ENCODE measurements around the gene DCAF8L2. TPM values are rescaled to one million over a fixed set of nuclear protein-coding genes. Genes with fewer than 3 reads are reported as not detected.
A peak's percentile ranks its signal among the peaks of the same experiment; 100 is the strongest.
"Not testable (repeated sequence)": the region's sequence is repeated elsewhere in the genome, so short reads cannot be mapped to it uniquely, and the experiment has no call there.

The DCAF8L2 gene
- total RNA-seq (2014; rRNA removed; shearing (Covaris generic)) (not detected in 2 replicates), polyA plus RNA-seq (2016; fragmentation: Nextera tagmentation; extraction: Ambion mirVana) (not detected in 2 replicates)

DNA sequence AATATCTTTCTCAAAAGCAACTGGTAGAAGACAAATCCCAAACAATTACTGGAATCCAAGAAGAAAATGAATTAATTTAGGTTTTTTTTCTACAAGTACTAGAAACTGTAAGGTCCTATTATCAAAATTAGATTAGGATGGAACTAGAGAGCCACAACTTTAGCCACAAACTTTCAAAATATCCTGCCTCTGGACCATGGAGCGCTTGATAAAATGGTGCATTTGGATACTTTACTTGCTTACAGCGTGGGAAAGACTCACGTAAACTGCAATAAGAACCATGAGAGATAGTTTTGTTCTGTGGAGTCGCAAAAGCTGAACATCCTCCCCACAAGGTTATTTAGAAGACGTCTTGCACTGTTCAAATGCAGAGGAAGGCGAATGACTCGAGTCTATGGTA lies at the start of gene DCAF8L2:
Gene DCAF8L2 (plus strand): TSS at position 301 of the 400 bp plus-strand sequence. CDS start 156,552 bp downstream, outside the sequence.
- TF ChIP-seq EZH2 (IDR thresholded peaks at IDR 0.05; ENCODE audit: insufficient read depth, poor library complexity, severe bottlenecking) (no peak), EZH2phosphoT487 (IDR thresholded peaks at IDR 0.05; ENCODE audit: insufficient read depth, low read depth) (no peak)
- no peak for DNase-seq
- Histone ChIP-seq H3K36me3 (ENCODE audit: low read depth) (no peaks in the 10 kb centered on the region), H4K20me1 (ENCODE audit: insufficient read depth) (no peaks in the 10 kb centered on the region), H3K79me2 (ENCODE audit: insufficient read depth) (no peaks in the 10 kb centered on the region), H3K27me3 (replicated peaks; ENCODE audit: insufficient read depth) (no peaks in the 10 kb centered on the region), H3K9me2 (ENCODE audit: insufficient read depth) (no peaks in the 10 kb centered on the region), H3K4me2 (ENCODE audit: unreplicated experiment) (no peak within 1 kb of the TSS), H2AFZ (no peak within 1 kb of the TSS), H3K9ac (no peak within 1 kb of the TSS), H3K27ac (no peak within 1 kb of the TSS), H3F3A (ENCODE audit: insufficient read depth) (no peaks in the 10 kb centered on the region), H3K4me1 (ENCODE audit: insufficient read depth) (no peaks in the 10 kb centered on the region), H3K4me3 (no peak within 1 kb of the TSS), H3K9me3 (ENCODE audit: low read depth) (no peaks in the 10 kb centered on the region)
- 35 to 53% methylated on average over 7 of the region's 7 CpGs for WGBS, 2 experiments (ENCODE audit: low coverage in 1 of 2, low lambda C conversion rate in 2 of 2, missing lambda C conversion rate in 2 of 2)
- in situ Hi-C loops (cut with MboI): no loop called here

DNA sequence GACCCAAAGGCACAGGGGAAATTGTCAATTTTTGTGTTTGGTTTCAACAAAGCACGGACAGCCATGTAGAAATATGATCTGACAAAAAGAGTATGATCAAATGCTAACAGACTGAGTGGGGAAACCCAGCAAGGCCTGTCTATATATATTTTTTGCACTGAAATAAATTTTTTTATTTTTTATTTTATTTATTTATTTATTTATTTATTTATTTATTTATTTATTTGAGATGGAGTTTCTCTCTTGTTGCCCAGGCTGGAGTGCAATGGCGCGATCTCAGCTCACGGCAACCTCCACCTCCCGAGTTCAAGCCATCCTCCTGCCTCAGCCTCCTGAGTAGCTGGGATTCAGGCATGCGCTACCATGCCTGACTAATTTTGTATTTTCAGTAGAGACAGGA lies 49.0 kb upstream of the DCAF8L2 start:
- H3K27ac ChIP-seq; DNase-seq; H4K20me1 ChIP-seq (ENCODE audit: insufficient read depth); H3K4me2 ChIP-seq (ENCODE audit: unreplicated experiment); H3F3A ChIP-seq (ENCODE audit: insufficient read depth); H3K36me3 ChIP-seq (ENCODE audit: low read depth); in situ Hi-C loops (cut with MboI); H3K4me3 ChIP-seq; H3K27me3 ChIP-seq (replicated peaks; ENCODE audit: insufficient read depth); H3K79me2 ChIP-seq (ENCODE audit: insufficient read depth); H2AFZ ChIP-seq; H3K9me2 ChIP-seq (ENCODE audit: insufficient read depth); H3K4me1 ChIP-seq (ENCODE audit: insufficient read depth); H3K9ac ChIP-seq; H3K9me3 ChIP-seq (ENCODE audit: low read depth): not testable (repeated sequence)
- WGBS, 2 experiments (ENCODE audit: low coverage in 1 of 2, low lambda C conversion rate in 2 of 2, missing lambda C conversion rate in 2 of 2): 40 to 71% methylated on average over 1 to 6 of the region's 6 CpGs

- no peak overlapping the region for H3K27ac ChIP-seq
- H3K36me3 ChIP-seq (ENCODE audit: low read depth): no peaks in the 10 kb centered on the region
- no peaks in the 10 kb centered on the region for H4K20me1 ChIP-seq (ENCODE audit: insufficient read depth)
- no peaks in the 10 kb centered on the region for H3F3A ChIP-seq (ENCODE audit: insufficient read depth)
- no peak for DNase-seq
- no peaks in the 10 kb centered on the region for H3K4me1 ChIP-seq (ENCODE audit: insufficient read depth)
- no peak overlapping the region for H3K4me3 ChIP-seq
- TF ChIP-seq EZH2phosphoT487 (IDR thresholded peaks at IDR 0.05; ENCODE audit: insufficient read depth, low read depth): no peak
- no peak for TF ChIP-seq EZH2 (IDR thresholded peaks at IDR 0.05; ENCODE audit: insufficient read depth, poor library complexity, severe bottlenecking)
- no peak overlapping the region for H3K4me2 ChIP-seq (ENCODE audit: unreplicated experiment)
- no peak overlapping the region for H2AFZ ChIP-seq
- H3K79me2 ChIP-seq (ENCODE audit: insufficient read depth): no peaks in the 10 kb centered on the region
- WGBS, 2 experiments (ENCODE audit: low coverage in 1 of 2, low lambda C conversion rate in 2 of 2, missing lambda C conversion rate in 2 of 2): 15 to 36% methylated on average over 4 of the region's 4 CpGs
- H3K27me3 ChIP-seq (replicated peaks; ENCODE audit: insufficient read depth): no peaks in the 10 kb centered on the region
- H3K9me2 ChIP-seq (ENCODE audit: insufficient read depth): no peaks in the 10 kb centered on the region
- H3K9ac ChIP-seq: no peak overlapping the region
- in situ Hi-C loops (cut with MboI): no loop called here
- H3K9me3 ChIP-seq (ENCODE audit: low read depth): no peaks in the 10 kb centered on the region
Observed at GRCh38 chrX:27548624-27549023, 41.5 kb upstream of the DCAF8L2 start.

GRCh38 chrX:27549688-27550087 lies 40.5 kb upstream of the DCAF8L2 start:
- 12 to 21% methylated on average over 1 of the region's 1 CpG for whole genome bisulfite sequencing, 2 experiments (ENCODE audit: low coverage in 1 of 2, low lambda C conversion rate in 2 of 2, missing lambda C conversion rate in 2 of 2)
- H2AFZ ChIP-seq: no peak overlapping the region
- H3K9ac ChIP-seq: no peak overlapping the region
- H3K4me3 ChIP-seq: no peak overlapping the region
- H3K27ac ChIP-seq: no peak overlapping the region
- no peaks in the 10 kb centered on the region for H3K4me1 ChIP-seq (ENCODE audit: insufficient read depth)
- no peaks in the 10 kb centered on the region for H3K27me3 ChIP-seq (replicated peaks; ENCODE audit: insufficient read depth)
- TF ChIP-seq EZH2 (IDR thresholded peaks at IDR 0.05; ENCODE audit: insufficient read depth, poor library complexity, severe bottlenecking): no peak
- no peak for TF ChIP-seq EZH2phosphoT487 (IDR thresholded peaks at IDR 0.05; ENCODE audit: insufficient read depth, low read depth)
- no peak overlapping the region for H3K4me2 ChIP-seq (ENCODE audit: unreplicated experiment)
- no peaks in the 10 kb centered on the region for H3K79me2 ChIP-seq (ENCODE audit: insufficient read depth)
- no peaks in the 10 kb centered on the region for H3K9me3 ChIP-seq (ENCODE audit: low read depth)
- no peaks in the 10 kb centered on the region for H3K9me2 ChIP-seq (ENCODE audit: insufficient read depth)
- no peak for DNase-seq
- H3K36me3 ChIP-seq (ENCODE audit: low read depth): no peaks in the 10 kb centered on the region
- H3F3A ChIP-seq (ENCODE audit: insufficient read depth): no peaks in the 10 kb centered on the region
- in situ Hi-C loops (cut with MboI): no loop called here
- H4K20me1 ChIP-seq (ENCODE audit: insufficient read depth): no peaks in the 10 kb centered on the region

DNA sequence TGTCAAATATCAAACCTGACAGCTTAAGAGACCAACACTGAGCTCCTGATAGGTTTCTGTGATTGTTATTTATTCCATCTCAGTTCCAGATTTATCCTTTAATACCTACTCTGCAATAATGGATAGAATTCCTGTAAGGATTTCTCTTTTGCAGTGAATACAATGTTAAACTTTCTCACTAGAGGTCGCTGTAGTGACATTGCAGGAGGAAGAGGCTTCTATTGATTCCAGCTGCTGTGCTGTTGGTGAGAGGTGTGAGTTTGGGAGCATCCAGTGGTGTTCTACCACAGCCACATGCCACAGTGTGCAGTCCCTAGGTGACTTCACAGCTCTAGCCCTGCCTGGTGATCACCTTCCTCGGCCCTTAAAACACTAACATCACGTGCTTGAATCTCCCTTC lies 34.6 kb upstream of the DCAF8L2 start:
- no peaks in the 10 kb centered on the region for H3K9me3 ChIP-seq (ENCODE audit: low read depth)
- no peaks in the 10 kb centered on the region for H4K20me1 ChIP-seq (ENCODE audit: insufficient read depth)
- no peak overlapping the region for H3K4me2 ChIP-seq (ENCODE audit: unreplicated experiment)
- H3K4me1 ChIP-seq (ENCODE audit: insufficient read depth): no peaks in the 10 kb centered on the region
- no peak overlapping the region for H3K9ac ChIP-seq
- TF ChIP-seq EZH2phosphoT487 (IDR thresholded peaks at IDR 0.05; ENCODE audit: insufficient read depth, low read depth): no peak
- no peak for TF ChIP-seq EZH2 (IDR thresholded peaks at IDR 0.05; ENCODE audit: insufficient read depth, poor library complexity, severe bottlenecking)
- H3K79me2 ChIP-seq (ENCODE audit: insufficient read depth): no peaks in the 10 kb centered on the region
- H3K9me2 ChIP-seq (ENCODE audit: insufficient read depth): no peaks in the 10 kb centered on the region
- H3K27me3 ChIP-seq (replicated peaks; ENCODE audit: insufficient read depth): no peaks in the 10 kb centered on the region
- H3K36me3 ChIP-seq (ENCODE audit: low read depth): no peaks in the 10 kb centered on the region
- no peak overlapping the region for H3K27ac ChIP-seq
- in situ Hi-C loops (cut with MboI): no loop called here
- 0 to 3% methylated on average over 3 of the region's 3 CpGs for WGBS, 2 experiments (ENCODE audit: low coverage in 1 of 2, low lambda C conversion rate in 2 of 2, missing lambda C conversion rate in 2 of 2)
- no peak overlapping the region for H2AFZ ChIP-seq
- peak; percentile 1 for DNase-seq
- no peak overlapping the region for H3K4me3 ChIP-seq
- no peaks in the 10 kb centered on the region for H3F3A ChIP-seq (ENCODE audit: insufficient read depth)
